ENCODE results near the gene RFX5.

DNA sequence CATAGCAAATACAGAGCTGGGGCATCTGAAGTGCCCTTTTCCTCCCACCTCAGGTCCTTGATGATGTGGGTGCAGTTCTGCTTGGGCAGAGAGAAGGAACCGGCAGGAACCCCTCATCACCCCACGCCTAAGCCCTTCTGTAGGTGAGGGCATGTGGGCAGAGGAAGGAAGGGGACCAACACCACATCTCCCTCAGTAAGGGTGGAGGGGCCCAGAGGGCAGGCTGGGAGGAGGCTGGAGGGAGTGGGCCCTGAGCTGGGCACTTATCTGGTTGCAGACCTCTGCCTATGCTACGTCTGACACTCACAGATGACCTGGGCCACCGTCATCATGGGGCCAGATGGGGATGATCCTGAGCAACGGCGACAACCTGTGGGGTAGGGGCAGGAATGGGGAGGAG lies 54.0 kb downstream of the RFX5 start:
- TF ChIP-seq, protein P1, sequence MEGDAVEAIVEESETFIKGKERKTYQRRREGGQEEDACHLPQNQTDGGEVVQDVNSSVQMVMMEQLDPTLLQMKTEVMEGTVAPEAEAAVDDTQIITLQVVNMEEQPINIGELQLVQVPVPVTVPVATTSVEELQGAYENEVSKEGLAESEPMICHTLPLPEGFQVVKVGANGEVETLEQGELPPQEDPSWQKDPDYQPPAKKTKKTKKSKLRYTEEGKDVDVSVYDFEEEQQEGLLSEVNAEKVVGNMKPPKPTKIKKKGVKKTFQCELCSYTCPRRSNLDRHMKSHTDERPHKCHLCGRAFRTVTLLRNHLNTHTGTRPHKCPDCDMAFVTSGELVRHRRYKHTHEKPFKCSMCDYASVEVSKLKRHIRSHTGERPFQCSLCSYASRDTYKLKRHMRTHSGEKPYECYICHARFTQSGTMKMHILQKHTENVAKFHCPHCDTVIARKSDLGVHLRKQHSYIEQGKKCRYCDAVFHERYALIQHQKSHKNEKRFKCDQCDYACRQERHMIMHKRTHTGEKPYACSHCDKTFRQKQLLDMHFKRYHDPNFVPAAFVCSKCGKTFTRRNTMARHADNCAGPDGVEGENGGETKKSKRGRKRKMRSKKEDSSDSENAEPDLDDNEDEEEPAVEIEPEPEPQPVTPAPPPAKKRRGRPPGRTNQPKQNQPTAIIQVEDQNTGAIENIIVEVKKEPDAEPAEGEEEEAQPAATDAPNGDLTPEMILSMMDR (IDR thresholded peaks at IDR 0.05; ENCODE audit: low read length): no peak
- TF ChIP-seq EZH2 (optimal IDR thresholded peaks at IDR 0.05; ENCODE audit: low read depth, low read length): no peak

Data from MM.1S (cell line).